ENCODE measurements around the gene ROBO1. TPM values are rescaled to one million over a fixed set of nuclear protein-coding genes. Genes with fewer than 3 reads are reported as not detected.

The ROBO1 gene
- total and polyA plus RNA-seq, 2 of the 13 experiments (the other 11 are each of a cell fraction or from before 2014, with no cell fraction given), result 52.2 to 71.0 TPM

- TF ChIP-seq ZNF883 (CRISPR knock-in tag; IDR thresholded peaks at IDR 0.05; ENCODE audit: not compliant biosample characterization), result no peak
- no peak for TF ChIP-seq NFE2L1 (CRISPR knock-in tag; IDR thresholded peaks at IDR 0.05; ENCODE audit: borderline replicate concordance)
- no peak for TF ChIP-seq ATAD3A (CRISPR knock-in tag; IDR thresholded peaks at IDR 0.05)
Observed at GRCh38 chr3:78690766-78691165, 1077.0 kb downstream of the ROBO1 start (continued).

- Histone ChIP-seq H4K20me1 (ENCODE audit: insufficient read depth, low read length) (no peaks in the 10 kb centered on the region), H3K27ac (ENCODE audit: extremely low read length, insufficient read depth, low read length) (no peak overlapping the region), H3K4me1 (ENCODE audit: insufficient read depth, low read length) (no peaks in the 10 kb centered on the region), H3K4me3 (replicated peaks in 1 of 3; ENCODE audit: insufficient read depth in 1 of 3, low read depth in 2 of 3, low read length in 3 of 3) (no peak overlapping the region), H3K9me3 (ENCODE audit: low read length) (no peaks in the 10 kb centered on the region), H3K9ac (ENCODE audit: insufficient read depth, low read depth, low read length) (no peak overlapping the region), H2AFZ (ENCODE audit: low read length) (no peak overlapping the region), H3K79me2 (ENCODE audit: insufficient read depth, low read length) (no peaks in the 10 kb centered on the region), H3K4me2 (ENCODE audit: low read depth, low read length) (no peak overlapping the region), H3K27me3 (ENCODE audit: control insufficient read depth in 1 of 2, insufficient read depth in 2 of 2, low read length in 2 of 2) (no peaks in the 10 kb centered on the region), H3K36me3 (replicated peaks in 1 of 2; ENCODE audit: control insufficient read depth in 1 of 2, insufficient read depth in 2 of 2, low read length in 2 of 2) (peaks cover under 1 to 32% of the 10 kb centered on the region in 2 experiments; a peak in 4 of 5 replicates)
- intact Hi-C loops (cut with micrococcal nuclease; ENCODE audit: unreplicated experiment), result no loop called here
- ATAC-seq (no peak), DNase-seq (ENCODE audit: low spot score) (no peak), FAIRE-seq (no peak)
- WGBS (ENCODE audit: low lambda C conversion rate), result 91% methylated on average over 6 of the region's 6 CpGs
- TF ChIP-seq FOXK1 (CRISPR knock-in tag; IDR thresholded peaks at IDR 0.05; ENCODE audit: borderline replicate concordance, low read depth) (no peak), ZKSCAN8 (CRISPR knock-in tag; IDR thresholded peaks at IDR 0.05; ENCODE audit: borderline replicate concordance) (peak; percentile 96)
- in situ Hi-C loops (cut with HindIII; ENCODE audit: extremely low pct_ligation_motif_present, low pct_unique_long_range_greater_than_20kb), result no loop called here
- BruUV-seq (replicated peaks), result no TSS peak
- ChIA-PET POLR2A (no interaction called here), CTCF (ENCODE audit: low intra/inter-chr PET ratio, low total read pairs) (no interaction called here)
Observed at GRCh38 chr3:78689378-78689777, 1078.4 kb downstream of the ROBO1 start.

- Histone ChIP-seq H3K9ac (ENCODE audit: insufficient read depth, low read depth, low read length) (no peak overlapping the region), H3K36me3 (replicated peaks in 1 of 2; ENCODE audit: control insufficient read depth in 1 of 2, insufficient read depth in 2 of 2, low read length in 2 of 2) (peaks cover 1 to 30% of the 10 kb centered on the region in 2 experiments; a peak in 4 of 5 replicates), H3K4me3 (replicated peaks in 1 of 3; ENCODE audit: insufficient read depth in 1 of 3, low read depth in 2 of 3, low read length in 3 of 3) (no peak overlapping the region), H3K79me2 (ENCODE audit: insufficient read depth, low read length) (no peaks in the 10 kb centered on the region), H4K20me1 (ENCODE audit: insufficient read depth, low read length) (no peaks in the 10 kb centered on the region), H2AFZ (ENCODE audit: low read length) (no peak overlapping the region), H3K4me1 (ENCODE audit: insufficient read depth, low read length) (no peaks in the 10 kb centered on the region), H3K27ac (ENCODE audit: extremely low read length, insufficient read depth, low read length) (no peak overlapping the region), H3K9me3 (ENCODE audit: low read length) (no peaks in the 10 kb centered on the region), H3K27me3 (ENCODE audit: control insufficient read depth in 1 of 2, insufficient read depth in 2 of 2, low read length in 2 of 2) (no peaks in the 10 kb centered on the region), H3K4me2 (ENCODE audit: low read depth, low read length) (no peak overlapping the region)
- in situ Hi-C loops (cut with HindIII; ENCODE audit: extremely low pct_ligation_motif_present, low pct_unique_long_range_greater_than_20kb), result no loop called here
- no peak for ATAC-seq
- BruUV-seq (replicated peaks), result no TSS peak
- WGBS (ENCODE audit: low lambda C conversion rate), result 94% methylated on average over 4 of the region's 4 CpGs
- no peak for DNase-seq (ENCODE audit: low spot score)
- ChIA-PET CTCF (ENCODE audit: low intra/inter-chr PET ratio, low total read pairs) (no interaction called here), POLR2A (no interaction called here)
- intact Hi-C loops (cut with micrococcal nuclease; ENCODE audit: unreplicated experiment), result no loop called here
- no peak for FAIRE-seq
- TF ChIP-seq ATF5 (CRISPR knock-in tag; IDR thresholded peaks at IDR 0.05; ENCODE audit: low read depth) (no peak), ZNF770 (CRISPR knock-in tag; IDR thresholded peaks at IDR 0.05) (peak; percentile 69; the same call in 1 of the 2 replicates), CEBPB (IDR thresholded peaks at IDR 0.05; ENCODE audit: borderline replicate concordance, low read depth, low read length) (peak; percentile 23; the same call in 1 of the 2 replicates)
Observed at GRCh38 chr3:78687520-78687919, 1080.3 kb downstream of the ROBO1 start.
